Measurements from ENCODE around the gene RNU6-9.

RNU6-9 gene

GRCh38 chr19:907183-907853, 14.0 kb downstream of the RNU6-9 start:
- Histone ChIP-seq H3K27ac (ENCODE audit: extremely low read depth, low read depth, low read length) (no peak overlapping the region), H3K9me3 (ENCODE audit: control insufficient read depth, insufficient read depth, low read depth, low read length) (no peaks in the 10 kb centered on the region), H3K36me3 (ENCODE audit: control insufficient read depth in 2 of 2, insufficient read depth in 1 of 2, low read length in 2 of 2) (no peaks in the 10 kb centered on the region; a peak in 1 of 3 replicates), H3K4me1 (ENCODE audit: control insufficient read depth, insufficient read depth, low read length) (no peaks in the 10 kb centered on the region; the same call in 1 of the 2 replicates), H3K4me3 (ENCODE audit: low read depth, low read length) (no peak overlapping the region)
- ChIA-PET CTCF (interaction anchor here (0.5 kb wide), 1 partner anchor 402 kb away, joined by 3 read pairs; no protein-coding TSS in a partner anchor), POLR2A (interaction anchor here (0.8 to 2.3 kb wide), 2 partner anchors 14 to 28 kb away, joined by 3 to 13 read pairs; partner anchors contain the start of genes MED16 and RNU6-9)
- TF ChIP-seq ZNF791 (tag by site-specific recombination; IDR thresholded peaks at IDR 0.05) (no peak), ZNF16 (tag by site-specific recombination; IDR thresholded peaks at IDR 0.05; ENCODE audit: low read depth) (peak; percentile 56; the same call in 1 of the 2 replicates)

GRCh38 chr19:911197-912033, 18.1 kb downstream of the RNU6-9 start:
- Histone ChIP-seq H3K9me3 (ENCODE audit: control insufficient read depth, insufficient read depth, low read depth, low read length) (no peaks in the 10 kb centered on the region), H3K27ac (ENCODE audit: extremely low read depth, low read depth, low read length) (no peak overlapping the region), H3K4me1 (ENCODE audit: control insufficient read depth, insufficient read depth, low read length) (no peaks in the 10 kb centered on the region), H3K36me3 (ENCODE audit: control insufficient read depth in 2 of 2, insufficient read depth in 1 of 2, low read length in 2 of 2) (no peaks in the 10 kb centered on the region; a peak in 1 of 3 replicates), H3K4me3 (ENCODE audit: low read depth, low read length) (no peak overlapping the region)
- TF ChIP-seq ZNF510 (tag by site-specific recombination; IDR thresholded peaks at IDR 0.05; ENCODE audit: insufficient replicate concordance) (no peak), ZBTB10 (tag by site-specific recombination; IDR thresholded peaks at IDR 0.05) (0 out of 2 replicates have a peak, but pooled peaks have one; percentile 22), ZSCAN5A (tag by site-specific recombination; IDR thresholded peaks at IDR 0.05) (no peak), PRDM10 (tag by site-specific recombination; IDR thresholded peaks at IDR 0.05) (no peak), SP2 (tag by site-specific recombination; IDR thresholded peaks at IDR 0.05) (no peak)
- CTCF ChIA-PET: no interaction called here
- POLR2A ChIA-PET: interaction anchor here (1.0 kb wide), 1 partner anchor 16 kb away, joined by 3 read pairs; no protein-coding TSS in a partner anchor

- H3K27ac ChIP-seq (ENCODE audit: extremely low read depth, low read depth, low read length): no peak overlapping the region
- peak overlapping the region; percentile 76 for H3K4me3 ChIP-seq (ENCODE audit: low read depth, low read length)
- no peaks in the 10 kb centered on the region for H3K9me3 ChIP-seq (ENCODE audit: control insufficient read depth, insufficient read depth, low read depth, low read length)
- H3K4me1 ChIP-seq (ENCODE audit: control insufficient read depth, insufficient read depth, low read length): no peaks in the 10 kb centered on the region; the same call in 1 of the 2 replicates
- POLR2A ChIA-PET: no interaction called here
- CTCF ChIA-PET: interaction anchor here (0.6 kb wide), 1 partner anchor 332 kb away, joined by 4 read pairs; no protein-coding TSS in a partner anchor
- H3K36me3 ChIP-seq (ENCODE audit: control insufficient read depth in 2 of 2, insufficient read depth in 1 of 2, low read length in 2 of 2): no peaks in the 10 kb centered on the region; a peak in 1 of 3 replicates
- TF ChIP-seq ZIC2 (tag by site-specific recombination; IDR thresholded peaks at IDR 0.05): peak; percentile 36
- TF ChIP-seq SP2 (tag by site-specific recombination; IDR thresholded peaks at IDR 0.05): peak; percentile 60
- TF ChIP-seq ZNF426 (tag by site-specific recombination; IDR thresholded peaks at IDR 0.05): no peak
- TF ChIP-seq ZBTB26 (tag by site-specific recombination; optimal IDR thresholded peaks at IDR 0.05): peak; percentile 23
- 0 out of 2 replicates have a peak, but pooled peaks have one; percentile 6 for TF ChIP-seq ZFHX2 (tag by site-specific recombination; conservative IDR thresholded peaks at IDR 0.05)
- TF ChIP-seq PATZ1 (tag by site-specific recombination; IDR thresholded peaks at IDR 0.05): peak; percentile 36; the same call in 1 of the 2 replicates
These were observed 19.1 kb downstream of the RNU6-9 start for GRCh38 chr19:912181-913079.
